Right renal cortex interstitium (tissue), 3 donors: ENCODE measurements around the gene CARNS1. TPM values are rescaled to one million over a fixed set of nuclear protein-coding genes. Genes with fewer than 3 reads are reported as not detected.
"Not testable (repeated sequence)": the region's sequence is repeated elsewhere in the genome, so short reads cannot be mapped to it uniquely, and the experiment has no call there.

Experiments used
- DNase-seq, 3 donors: peaks; one replicate each; pipeline ENCODE4 v3.0.0-alpha.2; 2013; ENCODE audit warnings: low read depth in 3 of 3, low spot score in 2 of 3
- polyA plus RNA-seq, 3 donors: library from polyadenylated mRNA; unstranded; fragments of 120-200 nt; gene quantifications; one replicate each; pipeline ENCODE4 v1.2.1, GENCODE V29; 2013; ENCODE audit not compliant: insufficient read length in 3 of 3

CARNS1 gene
- polyA plus RNA-seq, 3 donors = 1.1 to 1.5 (median 1.4) TPM

- no peak for DNase-seq
Observed at GRCh38 chr11:67463680-67464410, 48.4 kb downstream of the CARNS1 start.

GRCh38 chr11:67464411-67465188, 49.1 kb downstream of the CARNS1 start:
- peak in 2 of 3 donors; percentile 63 to 66 for DNase-seq

- no peak for DNase-seq
Observed at GRCh38 chr11:67465189-67465510, 49.7 kb downstream of the CARNS1 start.

- DNase-seq = not testable (repeated sequence)
Observed at GRCh38 chr11:67465530-67465929, 50.1 kb downstream of the CARNS1 start.

GRCh38 chr11:67466367-67466766, 50.9 kb downstream of the CARNS1 start:
- DNase-seq = no peak

- DNase-seq = no peak
Observed at GRCh38 chr11:67466962-67467771, 51.7 kb downstream of the CARNS1 start.

- no peak for DNase-seq
Observed at GRCh38 chr11:67468056-67468455, 52.6 kb downstream of the CARNS1 start.

GRCh38 chr11:67468456-67468758, 52.9 kb downstream of the CARNS1 start:
- DNase-seq = no peak

- DNase-seq = peak in 2 of 3 donors; percentile 75 to 77
Observed at GRCh38 chr11:67468759-67469507, 53.5 kb downstream of the CARNS1 start, which contains the start of gene TMEM134. Gene TMEM134 (minus strand): TSS chr11:67469251. CDS start chr11:67469192, 59 bp downstream.

- no peak for DNase-seq
Observed at GRCh38 chr11:67469508-67469811, 54.0 kb downstream of the CARNS1 start.

- no peak for DNase-seq
Observed at GRCh38 chr11:67470337-67471002, 55.0 kb downstream of the CARNS1 start.

- no peak for DNase-seq
Observed at GRCh38 chr11:67472882-67473281, 57.4 kb downstream of the CARNS1 start.

Other genes starting within 250 kb of the CARNS1 start
- gene GRK2, start 149.2 kb upstream of the CARNS1 start, polyA plus RNA-seq = 10 to 100 TPM; 48.0 to 55.7 (median 49.5) TPM
- gene ANKRD13D, start 126.4 kb upstream of the CARNS1 start, polyA plus RNA-seq = 10 to 100 TPM; 18.9 to 21.1 (median 20.8) TPM
- 10 to 100 TPM; 16.5 to 22.2 (median 19.6) TPM for gene SSH3, start 112.1 kb upstream of the CARNS1 start, polyA plus RNA-seq
- gene POLD4, start 62.1 kb upstream of the CARNS1 start, polyA plus RNA-seq = 10 to 100 TPM; 16.2 to 23.2 (median 18.8) TPM
- gene CLCF1, start 42.1 kb upstream of the CARNS1 start, polyA plus RNA-seq = 1 to 10 TPM; 4.2 to 4.8 (median 4.5) TPM
- 10 to 100 TPM; 15.4 to 16.4 (median 16.4) TPM for gene RAD9A, start 23.7 kb upstream of the CARNS1 start, polyA plus RNA-seq
- gene PPP1CA, start 13.8 kb upstream of the CARNS1 start, polyA plus RNA-seq = 100 to 1,000 TPM; 132 to 171 (median 159) TPM
- gene TBC1D10C, start 11.6 kb upstream of the CARNS1 start, polyA plus RNA-seq = 1 to 10 TPM; 3.8 to 4.2 (median 4.2) TPM
- gene RPS6KB2, start 12.8 kb downstream of the CARNS1 start, polyA plus RNA-seq = 10 to 100 TPM; 36.0 to 45.1 (median 39.1) TPM
- 1 to 10 TPM in 2 of 3 donors, under 1 TPM in 1; 0.85 to 2.6 (median 1.9) TPM for gene PTPRCAP, start 22.0 kb downstream of the CARNS1 start, polyA plus RNA-seq
- gene CORO1B, start 27.8 kb downstream of the CARNS1 start, polyA plus RNA-seq = 10 to 100 TPM; 55.1 to 65.0 (median 64.0) TPM
- gene GPR152, start 37.1 kb downstream of the CARNS1 start, polyA plus RNA-seq = not detected
- 1 to 10 TPM in 1 of 3 donors, under 1 TPM in 2; 0.44 to 1.0 (median 0.64) TPM for gene CABP4, start 39.7 kb downstream of the CARNS1 start, polyA plus RNA-seq
- gene TMEM134, start 53.6 kb downstream of the CARNS1 start, polyA plus RNA-seq = 10 to 100 TPM; 36.0 to 45.1 (median 42.7) TPM
- gene AIP, start 67.3 kb downstream of the CARNS1 start, polyA plus RNA-seq = 10 to 100 TPM; 61.9 to 72.1 (median 66.7) TPM
- gene PITPNM1, start 89.7 kb downstream of the CARNS1 start, polyA plus RNA-seq = 10 to 100 TPM; 21.5 to 26.4 (median 23.8) TPM
- 10 to 100 TPM; 31.3 to 46.8 (median 36.5) TPM for gene CDK2AP2, start 92.5 kb downstream of the CARNS1 start, polyA plus RNA-seq
- under 1 TPM in 2 of 3 donors, not detected in 1; 0.23 to 0.24 TPM for gene CABP2, start 107.8 kb downstream of the CARNS1 start, polyA plus RNA-seq
- 100 to 1,000 TPM; 671 to 854 (median 757) TPM for gene GSTP1, start 168.1 kb downstream of the CARNS1 start, polyA plus RNA-seq
- 100 to 1,000 TPM; 149 to 153 (median 149) TPM for gene NDUFV1, start 191.3 kb downstream of the CARNS1 start, polyA plus RNA-seq
- 1 to 10 TPM; 3.3 to 5.3 (median 3.4) TPM for gene NUDT8, start 214.3 kb downstream of the CARNS1 start, polyA plus RNA-seq
- not detected for gene TBX10, start 224.1 kb downstream of the CARNS1 start, polyA plus RNA-seq
- gene ACY3, start 235.1 kb downstream of the CARNS1 start, polyA plus RNA-seq = 10 to 100 TPM; 16.8 to 24.9 (median 23.2) TPM